GM13977 (cell line): ENCODE data around the gene DGKB.

ENCODE experiments used
- DNase-seq: peaks from one replicate; pipeline ENCODE4 v3.0.0; 2012; ENCODE audit warnings: low spot score
- in situ Hi-C: fragments of 300-500 bp; cut with MboI; formaldehyde crosslinking; loops from one replicate; pipeline ENCODE4 v1.12.0; 2022; ENCODE audit warnings: low sequenced_read_pairs, low pct_unique_long_range_greater_than_20kb, mixed read lengths, inconsistent platforms; ENCODE audit not compliant: unreplicated experiment
- TF ChIP-seq, protein P1 (sequence below): IDR thresholded peaks from 2 replicates; pipeline ENCODE4 v1.5.1; 2012; ENCODE audit warnings: mild to moderate bottlenecking, control low read depth; ENCODE audit not compliant: insufficient read depth; ENCODE audit errors: extremely low read depth, missing control alignments

Gene DGKB

DNA sequence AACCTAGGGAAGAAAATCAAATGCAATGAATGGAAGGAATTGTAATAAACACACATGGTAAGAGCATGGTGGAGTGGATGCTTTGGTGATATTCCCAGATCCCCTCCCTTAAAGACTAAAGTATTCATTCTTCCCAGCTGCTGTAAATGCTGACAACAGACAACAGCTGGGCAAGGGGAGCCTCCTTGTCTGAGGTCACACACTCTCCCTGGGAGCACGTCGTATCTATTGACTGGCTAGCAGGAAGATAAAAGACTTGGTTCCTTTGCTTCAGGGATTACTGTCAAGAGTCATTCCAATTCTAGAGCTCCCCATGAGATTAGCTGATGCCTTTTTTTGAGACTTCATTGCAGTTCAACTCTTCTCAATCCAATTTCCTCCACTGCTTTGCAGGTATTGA, 469.6 kb downstream of the DGKB start:
- in situ Hi-C loops, result no loop called here
- TF ChIP-seq, protein P1, sequence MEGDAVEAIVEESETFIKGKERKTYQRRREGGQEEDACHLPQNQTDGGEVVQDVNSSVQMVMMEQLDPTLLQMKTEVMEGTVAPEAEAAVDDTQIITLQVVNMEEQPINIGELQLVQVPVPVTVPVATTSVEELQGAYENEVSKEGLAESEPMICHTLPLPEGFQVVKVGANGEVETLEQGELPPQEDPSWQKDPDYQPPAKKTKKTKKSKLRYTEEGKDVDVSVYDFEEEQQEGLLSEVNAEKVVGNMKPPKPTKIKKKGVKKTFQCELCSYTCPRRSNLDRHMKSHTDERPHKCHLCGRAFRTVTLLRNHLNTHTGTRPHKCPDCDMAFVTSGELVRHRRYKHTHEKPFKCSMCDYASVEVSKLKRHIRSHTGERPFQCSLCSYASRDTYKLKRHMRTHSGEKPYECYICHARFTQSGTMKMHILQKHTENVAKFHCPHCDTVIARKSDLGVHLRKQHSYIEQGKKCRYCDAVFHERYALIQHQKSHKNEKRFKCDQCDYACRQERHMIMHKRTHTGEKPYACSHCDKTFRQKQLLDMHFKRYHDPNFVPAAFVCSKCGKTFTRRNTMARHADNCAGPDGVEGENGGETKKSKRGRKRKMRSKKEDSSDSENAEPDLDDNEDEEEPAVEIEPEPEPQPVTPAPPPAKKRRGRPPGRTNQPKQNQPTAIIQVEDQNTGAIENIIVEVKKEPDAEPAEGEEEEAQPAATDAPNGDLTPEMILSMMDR, result no peak
- no peak for DNase-seq

DNA sequence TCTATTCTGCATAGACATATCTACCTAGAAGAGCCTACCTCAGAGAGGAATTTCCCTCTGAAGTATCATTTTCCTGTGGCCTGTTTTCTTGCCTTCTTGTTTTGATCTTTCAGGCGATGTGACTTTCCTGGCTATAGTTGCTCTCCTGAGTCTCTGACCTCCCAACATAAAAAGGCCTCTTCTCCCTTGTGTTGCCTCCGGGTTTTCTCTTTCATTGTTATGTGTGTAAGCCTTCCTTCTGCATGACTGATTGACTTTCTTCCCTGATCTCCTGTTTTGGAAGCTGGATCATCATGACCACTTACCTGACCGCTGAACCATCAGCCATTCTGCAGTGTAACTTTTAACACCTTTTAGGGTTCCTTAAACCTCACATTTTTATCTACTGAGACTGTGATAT, 471.6 kb downstream of the DGKB start:
- TF ChIP-seq, protein P1, result no peak
- in situ Hi-C loops, result no loop called here
- DNase-seq, result no peak

DNA sequence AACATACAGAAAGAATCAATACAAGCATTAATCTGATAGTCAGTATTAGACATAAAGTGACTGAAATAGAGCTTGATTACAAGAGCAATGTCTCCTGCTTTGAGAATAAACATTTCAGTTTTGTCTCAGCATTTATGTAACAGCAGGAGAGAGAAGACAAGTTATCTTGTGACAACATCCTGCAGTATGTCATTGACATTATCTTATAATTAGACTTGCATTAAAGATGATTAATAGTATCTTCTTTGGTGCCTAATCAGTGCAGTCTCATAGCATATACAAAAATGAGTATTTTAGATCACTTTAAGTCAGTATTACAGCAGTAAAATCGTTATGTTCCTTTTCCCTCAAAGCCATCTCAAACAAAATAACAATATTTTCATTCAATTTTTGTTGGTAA, 477.0 kb downstream of the DGKB start:
- in situ Hi-C loops, result no loop called here
- DNase-seq, result no peak
- TF ChIP-seq, protein P1, result no peak

DNA sequence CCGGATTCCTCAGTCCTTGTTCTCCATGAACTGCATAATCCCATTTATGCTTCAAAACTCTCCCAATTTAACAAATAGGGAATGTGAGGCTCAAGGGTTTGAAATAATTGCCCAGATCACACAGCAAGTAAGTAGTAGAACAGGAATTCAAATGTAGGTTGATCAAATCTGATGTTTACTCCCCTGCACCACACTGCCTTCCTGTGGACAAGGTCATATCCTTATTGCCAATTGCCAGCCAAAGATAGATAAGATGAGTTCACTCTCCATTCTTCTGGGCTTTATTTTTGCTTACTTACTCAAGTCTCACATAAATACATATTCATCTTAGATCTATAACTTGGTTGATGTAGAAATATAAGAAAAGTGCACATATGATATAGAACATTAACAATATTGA, 477.9 kb downstream of the DGKB start:
- TF ChIP-seq, protein P1, result no peak
- in situ Hi-C loops, result no loop called here
- DNase-seq, result no peak

DNA sequence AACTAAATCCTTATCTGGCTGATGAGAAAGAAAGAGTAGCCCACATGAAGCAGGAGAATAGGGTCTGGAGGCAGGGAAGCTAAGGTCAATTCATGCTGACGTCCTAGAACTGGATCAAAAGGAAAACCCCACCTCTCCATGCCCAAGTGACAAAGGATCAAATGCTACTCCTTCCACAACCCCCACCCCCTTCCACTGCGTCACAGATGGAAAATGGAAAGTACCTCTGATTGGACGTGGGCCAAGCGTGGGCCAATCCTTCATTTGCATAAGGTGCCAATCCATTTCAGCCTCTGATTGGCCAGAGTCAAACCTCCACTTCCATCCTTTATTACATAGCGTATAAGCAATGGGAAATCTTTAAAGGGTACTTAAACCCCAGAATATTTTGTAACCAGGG, 481.8 kb downstream of the DGKB start:
- TF ChIP-seq, protein P1, result no peak
- in situ Hi-C loops, result no loop called here
- DNase-seq, result no peak

DNA sequence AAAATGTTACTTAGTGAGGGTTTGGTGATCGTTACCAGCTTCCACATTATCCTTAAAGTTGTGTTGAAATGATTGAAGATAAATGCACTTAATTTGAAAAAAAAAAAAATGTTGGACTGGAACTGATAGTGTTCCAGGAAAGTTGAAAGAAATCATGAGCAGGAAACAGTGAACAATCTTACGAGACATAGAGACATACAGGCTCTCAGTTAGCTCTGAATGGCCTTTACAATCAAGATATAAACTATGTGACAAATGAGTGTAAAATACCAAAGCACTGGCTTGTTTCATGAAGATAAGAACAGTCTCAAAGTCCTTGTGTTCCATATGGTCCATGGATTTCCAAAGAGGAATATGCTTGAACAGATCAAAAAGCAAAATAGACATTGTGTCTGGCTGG, 483.0 kb downstream of the DGKB start:
- TF ChIP-seq, protein P1, result no peak

DNA sequence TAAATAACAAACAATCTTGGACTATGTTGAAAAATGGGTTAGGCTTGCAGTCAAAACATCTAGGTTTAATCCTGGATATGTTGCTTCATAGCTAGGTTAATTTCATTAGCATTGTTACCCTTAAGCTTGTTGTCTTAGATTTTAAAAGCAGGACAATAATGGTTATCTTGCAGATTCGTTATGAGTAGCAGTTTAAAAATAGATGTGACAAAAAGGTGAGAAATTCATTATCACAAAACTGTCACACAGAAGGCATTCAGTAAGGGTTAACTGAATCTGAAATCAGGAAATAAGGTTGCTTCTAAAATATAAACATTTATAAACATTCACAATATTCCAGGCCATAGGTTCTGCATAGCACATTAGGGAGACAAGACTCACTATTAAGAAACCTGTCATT, 483.9 kb downstream of the DGKB start:
- in situ Hi-C loops, result no loop called here
- TF ChIP-seq, protein P1, result no peak
- DNase-seq, result no peak

More for the DNA sequence above, 483.0 kb downstream of the DGKB start:
- in situ Hi-C loops, result no loop called here
- no peak for DNase-seq
